ENCODE results near the gene EMP2.
A peak's percentile ranks its signal among the peaks of the same experiment; 100 is the strongest.

DNA sequence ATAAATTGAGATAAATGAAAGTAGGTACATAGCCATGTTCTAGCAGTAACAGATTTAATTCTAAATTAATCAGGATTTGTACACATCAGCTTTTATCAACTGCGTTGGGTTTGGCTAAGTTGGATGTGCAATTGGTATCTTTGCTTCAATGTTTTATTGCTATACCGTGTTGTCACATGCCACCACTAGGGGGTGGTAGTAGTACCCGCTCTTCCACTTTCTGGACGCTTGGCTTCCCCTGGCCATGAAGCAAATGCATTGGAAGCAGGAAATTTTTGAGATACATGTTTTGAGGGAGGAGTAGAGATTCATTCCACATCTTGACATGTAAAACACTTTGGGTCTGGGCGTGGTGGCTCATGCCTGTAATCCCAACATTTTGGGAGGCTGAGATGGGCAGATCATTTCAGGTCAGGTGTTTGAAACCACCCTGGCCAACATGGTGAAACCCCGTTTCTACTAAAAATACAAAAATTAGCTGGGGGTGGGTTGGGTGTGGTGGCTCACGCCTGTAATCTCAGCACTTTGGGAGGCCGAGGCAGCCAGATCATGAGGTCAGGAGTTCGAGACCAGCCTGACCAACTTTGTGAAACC lies 58.6 kb downstream of the EMP2 start:
- TF ChIP-seq, protein P1, sequence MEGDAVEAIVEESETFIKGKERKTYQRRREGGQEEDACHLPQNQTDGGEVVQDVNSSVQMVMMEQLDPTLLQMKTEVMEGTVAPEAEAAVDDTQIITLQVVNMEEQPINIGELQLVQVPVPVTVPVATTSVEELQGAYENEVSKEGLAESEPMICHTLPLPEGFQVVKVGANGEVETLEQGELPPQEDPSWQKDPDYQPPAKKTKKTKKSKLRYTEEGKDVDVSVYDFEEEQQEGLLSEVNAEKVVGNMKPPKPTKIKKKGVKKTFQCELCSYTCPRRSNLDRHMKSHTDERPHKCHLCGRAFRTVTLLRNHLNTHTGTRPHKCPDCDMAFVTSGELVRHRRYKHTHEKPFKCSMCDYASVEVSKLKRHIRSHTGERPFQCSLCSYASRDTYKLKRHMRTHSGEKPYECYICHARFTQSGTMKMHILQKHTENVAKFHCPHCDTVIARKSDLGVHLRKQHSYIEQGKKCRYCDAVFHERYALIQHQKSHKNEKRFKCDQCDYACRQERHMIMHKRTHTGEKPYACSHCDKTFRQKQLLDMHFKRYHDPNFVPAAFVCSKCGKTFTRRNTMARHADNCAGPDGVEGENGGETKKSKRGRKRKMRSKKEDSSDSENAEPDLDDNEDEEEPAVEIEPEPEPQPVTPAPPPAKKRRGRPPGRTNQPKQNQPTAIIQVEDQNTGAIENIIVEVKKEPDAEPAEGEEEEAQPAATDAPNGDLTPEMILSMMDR (IDR thresholded peaks at IDR 0.05 in 4 of 5, conservative IDR thresholded peaks at IDR 0.05 in 1 of 5) = peak; percentile 64 to 83 (median 75)
- TF ChIP-seq POLR2A (IDR thresholded peaks at IDR 0.05) = no peak
